Keratinocyte (primary cell): ENCODE measurements around the gene SLC25A21. TPM values are rescaled to one million over a fixed set of nuclear protein-coding genes. Genes with fewer than 3 reads are reported as not detected.

Experiments used
- DNase-seq: peaks from one replicate; pipeline ENCODE4 v3.0.0-alpha.2; 2011; ENCODE audit warnings: low read depth, missing footprints, low spot score
- FAIRE-seq: peaks from 2 replicates; lab custom pipeline; 2011; peaks lifted over from hg19 to GRCh38; lab: Jason Lieb, UNC
- H2AFZ ChIP-seq: 2 replicates; pipeline ENCODE4 v1.6.0; 2012; ENCODE audit warnings: low read length, control low read depth, inconsistent platforms; ENCODE audit not compliant: control insufficient read depth
- H3K27ac ChIP-seq: 2 replicates; pipeline ENCODE4 v1.5.1; 2011; ENCODE audit warnings: low read length; ENCODE audit not compliant: control insufficient read depth, insufficient read depth
- H3K27me3 ChIP-seq: 3 replicates; pipeline ENCODE4 v1.6.0; 2011; ENCODE audit warnings: low read length; ENCODE audit not compliant: control insufficient read depth, insufficient read depth; ENCODE audit errors: extremely low read depth
- H3K36me3 ChIP-seq, 2 experiments: 2 replicates in 1 of 2; 3 replicates in 1 of 2; pipeline ENCODE4 v1.5.1; 2011; ENCODE audit warnings: low read length in 2 of 2, mild to moderate bottlenecking in 1 of 2; ENCODE audit not compliant: control insufficient read depth in 2 of 2, insufficient read depth in 2 of 2; ENCODE audit errors: extremely low read depth in 1 of 2
- H3K4me1 ChIP-seq: 3 replicates; pipeline ENCODE4 v1.5.1; 2011; ENCODE audit warnings: low read length; ENCODE audit not compliant: control insufficient read depth, insufficient read depth; ENCODE audit errors: extremely low read depth
- H3K4me2 ChIP-seq: 3 replicates; pipeline ENCODE4 v1.6.0; 2011; ENCODE audit warnings: low read depth, low read length; ENCODE audit not compliant: control insufficient read depth, insufficient read depth; ENCODE audit errors: extremely low read depth
- H3K4me3 ChIP-seq, 3 experiments: fragments of 200-600 bp in 1 of 3; sonication (generic) in 1 of 3; 2 replicates in 2 of 3; 3 replicates in 1 of 3; pipeline ENCODE4 v1.5.1; 2011 to 2016; ENCODE audit warnings: low read length in 3 of 3, mild to moderate bottlenecking in 3 of 3, control low read depth in 2 of 3, inconsistent platforms in 1 of 3, low read depth in 1 of 3, mixed read lengths in 1 of 3, mixed run types in 1 of 3, moderate library complexity in 1 of 3; ENCODE audit not compliant: control insufficient read depth in 2 of 3, insufficient read depth in 2 of 3; ENCODE audit errors: extremely low read depth in 1 of 3
- H3K79me2 ChIP-seq: 2 replicates; pipeline ENCODE4 v1.6.0; 2012; ENCODE audit warnings: low read length; ENCODE audit not compliant: control insufficient read depth, insufficient read depth
- H3K9ac ChIP-seq: 3 replicates; pipeline ENCODE4 v1.6.0; 2011; ENCODE audit warnings: low read length; ENCODE audit not compliant: control insufficient read depth, insufficient read depth; ENCODE audit errors: extremely low read depth
- H3K9me1 ChIP-seq: 3 replicates; pipeline ENCODE4 v1.6.0; 2011; ENCODE audit warnings: low read length; ENCODE audit not compliant: control insufficient read depth, insufficient read depth; ENCODE audit errors: extremely low read depth
- H3K9me3 ChIP-seq: 2 replicates; pipeline ENCODE4 v1.5.1; 2012; ENCODE audit warnings: low read depth, low read length; ENCODE audit not compliant: control insufficient read depth
- H4K20me1 ChIP-seq: 3 replicates; pipeline ENCODE4 v1.6.0; 2011; ENCODE audit warnings: low read length; ENCODE audit not compliant: control insufficient read depth, insufficient read depth; ENCODE audit errors: extremely low read depth
- EZH2 ChIP-seq: IDR thresholded peaks from one replicate; pipeline ENCODE4 v1.6.1; 2012; ENCODE audit warnings: inconsistent platforms, mild to moderate bottlenecking, low read length, moderate library complexity
- dilution Hi-C: fragments of 300-500 bp; cut with MboI; formaldehyde crosslinking; loops from one replicate; pipeline ENCODE4 v1.7.0; 2020; ENCODE audit warnings: low sequenced_read_pairs; ENCODE audit not compliant: extremely low pct_ligation_motif_present
- polyA plus RNA-seq, 5 experiments: library from polyadenylated mRNA; depleted of rRNA in 3 of 5; stranded (reverse) in 3 of 5; stranded (forward) in 1 of 5; unstranded in 1 of 5; fragments of >200 nt; gene quantifications; 1 replicate in 1 of 5; 2 replicates in 3 of 5; 3 replicates in 1 of 5; pipeline versions ENCODE4 v1.2.1 to v1.2.3, GENCODE V29; 2011 to 2012; ENCODE audit warnings: missing spikeins in 2 of 5, low read depth in 1 of 5, low replicate concordance in 1 of 5
- TF ChIP-seq, protein P1 (sequence below), 3 experiments: IDR thresholded peaks in 1 of 3; conservative IDR thresholded peaks in 1 of 3; optimal IDR thresholded peaks in 1 of 3; 2 replicates in 2 of 3; 3 replicates in 1 of 3; pipeline versions ENCODE3 to v1.5.1; 2011; ENCODE audit warnings: low read length in 3 of 3, mild to moderate bottlenecking in 3 of 3, moderate library complexity in 2 of 3, control low read depth in 1 of 3, inconsistent platforms in 1 of 3; ENCODE audit not compliant: insufficient read depth in 2 of 3; ENCODE audit errors: extremely low read depth in 1 of 3

Gene SLC25A21
- polyA plus RNA-seq, 1 donor (not counting 4 experiments of a cell fraction or from before 2014, with no cell fraction given) = 0.66 TPM

- H3K9me1 ChIP-seq = no peaks in the 10 kb centered on the region
- H3K27ac ChIP-seq = no peak overlapping the region
- H3K36me3 ChIP-seq = no peaks in the 10 kb centered on the region
- no peaks in the 10 kb centered on the region for H4K20me1 ChIP-seq
- no peak overlapping the region for H3K9ac ChIP-seq
- H2AFZ ChIP-seq = peak overlapping the region; percentile 27
- H3K27me3 ChIP-seq = no peaks in the 10 kb centered on the region
- H3K4me1 ChIP-seq = peaks cover 4% of the 10 kb centered on the region
- dilution Hi-C loops = no loop called here
- FAIRE-seq (no peak), DNase-seq (no peak)
- H3K79me2 ChIP-seq = no peaks in the 10 kb centered on the region
- no peaks in the 10 kb centered on the region for H3K9me3 ChIP-seq
- TF ChIP-seq, protein P1, sequence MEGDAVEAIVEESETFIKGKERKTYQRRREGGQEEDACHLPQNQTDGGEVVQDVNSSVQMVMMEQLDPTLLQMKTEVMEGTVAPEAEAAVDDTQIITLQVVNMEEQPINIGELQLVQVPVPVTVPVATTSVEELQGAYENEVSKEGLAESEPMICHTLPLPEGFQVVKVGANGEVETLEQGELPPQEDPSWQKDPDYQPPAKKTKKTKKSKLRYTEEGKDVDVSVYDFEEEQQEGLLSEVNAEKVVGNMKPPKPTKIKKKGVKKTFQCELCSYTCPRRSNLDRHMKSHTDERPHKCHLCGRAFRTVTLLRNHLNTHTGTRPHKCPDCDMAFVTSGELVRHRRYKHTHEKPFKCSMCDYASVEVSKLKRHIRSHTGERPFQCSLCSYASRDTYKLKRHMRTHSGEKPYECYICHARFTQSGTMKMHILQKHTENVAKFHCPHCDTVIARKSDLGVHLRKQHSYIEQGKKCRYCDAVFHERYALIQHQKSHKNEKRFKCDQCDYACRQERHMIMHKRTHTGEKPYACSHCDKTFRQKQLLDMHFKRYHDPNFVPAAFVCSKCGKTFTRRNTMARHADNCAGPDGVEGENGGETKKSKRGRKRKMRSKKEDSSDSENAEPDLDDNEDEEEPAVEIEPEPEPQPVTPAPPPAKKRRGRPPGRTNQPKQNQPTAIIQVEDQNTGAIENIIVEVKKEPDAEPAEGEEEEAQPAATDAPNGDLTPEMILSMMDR (optimal IDR thresholded peaks at IDR 0.05 in 1 of 3, IDR thresholded peaks at IDR 0.05 in 1 of 3, conservative IDR thresholded peaks at IDR 0.05 in 1 of 3; ENCODE audit: extremely low read depth in 1 of 3, insufficient read depth in 2 of 3, low read length in 3 of 3) = no peak
- no peak for TF ChIP-seq EZH2
- H3K4me3 ChIP-seq = no peak overlapping the region
- no peak overlapping the region for H3K4me2 ChIP-seq
Observed at GRCh38 chr14:36988568-36988967, 183.8 kb downstream of the SLC25A21 start.

DNA sequence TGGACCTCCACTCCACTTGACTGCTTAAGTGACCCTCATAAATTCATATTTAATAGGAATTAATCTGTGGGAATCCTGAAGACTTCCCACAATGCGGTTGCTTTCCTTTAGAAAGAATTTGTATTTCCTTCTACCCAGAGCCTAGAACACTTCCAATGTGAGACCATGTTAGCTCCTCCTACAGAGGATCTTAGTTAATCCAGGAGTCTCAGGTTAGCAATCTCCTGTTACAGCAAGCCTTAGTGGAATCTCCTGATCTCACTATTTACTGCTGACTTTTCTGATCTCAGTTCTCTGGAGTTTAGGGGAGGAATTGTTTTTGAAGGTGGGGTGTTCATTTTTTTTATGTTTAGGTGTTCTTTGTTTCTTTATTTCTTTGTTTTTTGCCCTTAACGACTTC, 186.0 kb downstream of the SLC25A21 start:
- H2AFZ ChIP-seq = no peak overlapping the region
- no peaks in the 10 kb centered on the region for H3K9me3 ChIP-seq
- DNase-seq (no peak), FAIRE-seq (no peak)
- TF ChIP-seq EZH2 = no peak
- TF ChIP-seq, protein P1 (optimal IDR thresholded peaks at IDR 0.05 in 1 of 3, IDR thresholded peaks at IDR 0.05 in 1 of 3, conservative IDR thresholded peaks at IDR 0.05 in 1 of 3; ENCODE audit: extremely low read depth in 1 of 3, insufficient read depth in 2 of 3, low read length in 3 of 3) = no peak
- H3K4me1 ChIP-seq = peaks cover 16% of the 10 kb centered on the region
- H3K9me1 ChIP-seq = no peaks in the 10 kb centered on the region
- dilution Hi-C loops = no loop called here
- no peak overlapping the region for H3K9ac ChIP-seq
- H3K27ac ChIP-seq = no peak overlapping the region
- no peaks in the 10 kb centered on the region for H3K79me2 ChIP-seq
- no peak overlapping the region for H3K4me2 ChIP-seq
- no peaks in the 10 kb centered on the region for H4K20me1 ChIP-seq
- H3K36me3 ChIP-seq = no peaks in the 10 kb centered on the region
- H3K27me3 ChIP-seq = no peaks in the 10 kb centered on the region
- H3K4me3 ChIP-seq = no peak overlapping the region
